MM.1S (cell line): ENCODE data around the gene ZNF483.

ENCODE experiments used
- DNase-seq: peaks from one replicate; pipeline ENCODE4 v3.0.0-alpha.2; 2015
- H2AFZ ChIP-seq: fragments of 300-600 bp; sonication (generic); 2 replicates; pipeline ENCODE4 v1.6.0; 2016; ENCODE audit warnings: antibody characterized with exemption, low read length
- H3F3A ChIP-seq: fragments of 300-600 bp; sonication (generic); 2 replicates; pipeline ENCODE4 v1.6.1; 2016; ENCODE audit warnings: mild to moderate bottlenecking, antibody characterized with exemption, low read length, moderate library complexity, mixed read lengths; ENCODE audit not compliant: insufficient read depth
- H3K27ac ChIP-seq: fragments of 300-600 bp; sonication (generic); 2 replicates; pipeline ENCODE4 v1.5.1; 2016; ENCODE audit warnings: mild to moderate bottlenecking, low read length
- H3K27me3 ChIP-seq: fragments of 300-600 bp; sonication (generic); replicated peaks from 2 replicates; pipeline ENCODE4 v1.6.0; 2016; ENCODE audit warnings: low read length; ENCODE audit not compliant: insufficient read depth
- H3K36me3 ChIP-seq: fragments of 300-600 bp; sonication (generic); replicated peaks from 2 replicates; pipeline ENCODE4 v1.6.1; 2016; ENCODE audit warnings: mild to moderate bottlenecking, low read length, mixed read lengths; ENCODE audit not compliant: insufficient read depth
- H3K4me1 ChIP-seq: fragments of 300-600 bp; sonication (generic); 2 replicates; pipeline ENCODE4 v1.6.1; 2016; ENCODE audit warnings: low read length, mixed read lengths
- H3K4me2 ChIP-seq: fragments of 300-600 bp; sonication (generic); 2 replicates; pipeline ENCODE4 v1.6.0; 2016; ENCODE audit warnings: low read depth, low read length
- H3K4me3 ChIP-seq: fragments of 300-600 bp; sonication (generic); 2 replicates; pipeline ENCODE4 v1.5.1; 2016; ENCODE audit warnings: low read length, mixed read lengths
- H3K79me2 ChIP-seq: fragments of 300-600 bp; sonication (generic); 2 replicates; pipeline ENCODE4 v1.6.1; 2016; ENCODE audit warnings: mixed run types, low read length, mixed read lengths
- H3K9ac ChIP-seq: fragments of 300-600 bp; sonication (generic); 2 replicates; pipeline ENCODE4 v1.6.1; 2016; ENCODE audit warnings: low read length, mixed read lengths
- H3K9me2 ChIP-seq: fragments of 300-600 bp; sonication (generic); replicated peaks from 2 replicates; pipeline ENCODE4 v1.6.1; 2016; ENCODE audit warnings: mild to moderate bottlenecking, low read length, mixed read lengths; ENCODE audit not compliant: insufficient read depth
- H3K9me3 ChIP-seq: fragments of 300-600 bp; sonication (generic); replicated peaks from 2 replicates; pipeline ENCODE4 v1.6.1; 2016; ENCODE audit warnings: mild to moderate bottlenecking, low read length, mixed read lengths; ENCODE audit not compliant: insufficient read depth
- H4K20me1 ChIP-seq: fragments of 300-600 bp; sonication (generic); 2 replicates; pipeline ENCODE4 v1.6.1; 2016; ENCODE audit warnings: mild to moderate bottlenecking, low read length, moderate library complexity, mixed read lengths; ENCODE audit not compliant: insufficient read depth
- CTCF ChIP-seq: fragments of 300-600 bp; sonication (generic); IDR thresholded peaks from 2 replicates; pipeline ENCODE4 v1.5.1; 2016; ENCODE audit warnings: antibody characterized with exemption, low read length, mixed read lengths
- EZH2 ChIP-seq: fragments of 300-600 bp; sonication (generic); optimal IDR thresholded peaks from 2 replicates; pipeline ENCODE3; 2017; ENCODE audit warnings: low read depth, mild to moderate bottlenecking, antibody characterized with exemption, low read length, mixed read lengths
- EZH2phosphoT487 ChIP-seq: fragments of 300-600 bp; sonication (generic); IDR thresholded peaks from 2 replicates; pipeline ENCODE4 v1.6.1; 2018; ENCODE audit warnings: antibody characterized with exemption, low read length

Gene ZNF483

DNA sequence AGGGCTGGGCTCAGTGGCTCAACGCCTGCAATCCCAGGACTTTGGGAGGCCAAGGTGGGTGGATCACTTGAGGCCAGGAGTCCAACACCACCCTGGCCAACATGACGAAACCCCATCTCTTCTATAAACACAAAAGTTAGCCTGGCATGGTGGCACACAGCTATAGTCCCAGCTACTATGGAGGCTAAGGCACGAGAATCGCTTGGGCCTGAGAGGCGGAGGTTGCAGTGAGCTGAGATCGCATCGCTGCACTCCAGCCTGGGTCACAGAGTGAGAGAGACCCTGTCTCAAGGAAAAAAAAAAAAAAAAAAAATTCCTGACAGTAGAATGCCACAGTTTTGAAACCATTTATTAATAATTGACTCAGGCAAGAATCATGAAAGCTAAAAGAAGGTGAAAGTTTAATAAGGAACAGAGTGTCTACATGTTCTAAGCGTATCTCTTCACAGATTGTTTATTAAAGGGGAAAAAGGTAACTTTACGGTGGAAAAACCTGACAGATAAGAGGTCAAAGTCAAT is 80.1 kb downstream of the ZNF483 start:
- DNase-seq, result no peak

GRCh38 chr9:111610149-111610548 is 85.2 kb downstream of the ZNF483 start:
- no peak overlapping the region for H3K9ac ChIP-seq
- TF ChIP-seq EZH2phosphoT487, result no peak
- no peak for TF ChIP-seq CTCF
- TF ChIP-seq EZH2, result no peak

More for the DNA sequence above, 80.1 kb downstream of the ZNF483 start:
- H3K79me2 ChIP-seq, result no peaks in the 10 kb centered on the region
- H3F3A ChIP-seq, result no peaks in the 10 kb centered on the region
- no peaks in the 10 kb centered on the region for H3K9me2 ChIP-seq
- no peaks in the 10 kb centered on the region for H3K9me3 ChIP-seq
- no peaks in the 10 kb centered on the region for H3K4me1 ChIP-seq
- no peak overlapping the region for H3K4me2 ChIP-seq
- no peak overlapping the region for H3K27ac ChIP-seq
- H3K36me3 ChIP-seq, result no peaks in the 10 kb centered on the region
- H4K20me1 ChIP-seq, result no peaks in the 10 kb centered on the region
- H3K4me3 ChIP-seq, result no peak overlapping the region
- no peak for TF ChIP-seq EZH2phosphoT487
- no peak for TF ChIP-seq EZH2
- no peak for TF ChIP-seq CTCF
- no peak overlapping the region for H2AFZ ChIP-seq
- H3K9ac ChIP-seq, result no peak overlapping the region
- H3K27me3 ChIP-seq, result no peaks in the 10 kb centered on the region

DNA sequence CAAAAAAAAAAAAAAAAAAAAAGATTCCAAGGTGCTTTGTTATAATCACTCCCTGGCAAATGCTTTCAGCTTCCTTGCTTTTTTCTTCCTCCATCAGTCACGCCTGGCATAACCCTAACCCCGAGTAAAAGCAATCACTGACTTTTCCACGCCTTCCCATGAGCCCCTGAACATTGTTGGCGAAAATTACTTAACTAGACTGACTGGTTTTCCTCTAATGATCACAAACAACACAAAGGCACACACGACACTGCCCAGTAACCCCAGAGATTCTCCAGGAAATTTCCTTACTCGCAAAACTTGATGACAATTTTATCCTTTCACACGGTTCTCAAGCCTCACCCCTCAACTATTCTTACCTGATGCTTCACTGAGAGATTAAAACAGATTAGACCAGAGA is 85.9 kb downstream of the ZNF483 start:
- H3K4me1 ChIP-seq, result no peaks in the 10 kb centered on the region
- H3K4me2 ChIP-seq, result no peak overlapping the region
- no peak overlapping the region for H3K4me3 ChIP-seq
- no peaks in the 10 kb centered on the region for H4K20me1 ChIP-seq
- no peak overlapping the region for H3K27ac ChIP-seq
- H3K9me2 ChIP-seq, result no peaks in the 10 kb centered on the region
- no peak for TF ChIP-seq EZH2phosphoT487
- no peak for TF ChIP-seq CTCF
- no peak for TF ChIP-seq EZH2
- no peaks in the 10 kb centered on the region for H3K79me2 ChIP-seq
- no peaks in the 10 kb centered on the region for H3K36me3 ChIP-seq
- no peak overlapping the region for H2AFZ ChIP-seq
- no peak for DNase-seq
- H3K9me3 ChIP-seq, result no peaks in the 10 kb centered on the region
- no peaks in the 10 kb centered on the region for H3F3A ChIP-seq
- H3K9ac ChIP-seq, result no peak overlapping the region
- H3K27me3 ChIP-seq, result no peaks in the 10 kb centered on the region

More at GRCh38 chr9:111610149-111610548, 85.2 kb downstream of the ZNF483 start:
- H3K27ac ChIP-seq, result no peak overlapping the region
- H3K27me3 ChIP-seq, result no peaks in the 10 kb centered on the region
- DNase-seq, result no peak
- no peaks in the 10 kb centered on the region for H3K79me2 ChIP-seq
- H3K4me1 ChIP-seq, result no peaks in the 10 kb centered on the region
- H3K4me2 ChIP-seq, result no peak overlapping the region
- H3K36me3 ChIP-seq, result no peaks in the 10 kb centered on the region
- H3F3A ChIP-seq, result no peaks in the 10 kb centered on the region
- no peak overlapping the region for H3K4me3 ChIP-seq
- H4K20me1 ChIP-seq, result no peaks in the 10 kb centered on the region
- no peaks in the 10 kb centered on the region for H3K9me2 ChIP-seq
- H2AFZ ChIP-seq, result no peak overlapping the region
- H3K9me3 ChIP-seq, result no peaks in the 10 kb centered on the region
